Neutrophil (primary cell): ENCODE measurements around the gene PJA1.
A peak's percentile ranks its signal among the peaks of the same experiment; 100 is the strongest.

Experiments
- H3K27ac ChIP-seq: fragments of 200-600 bp; sonication (generic); 2 replicates; pipeline ENCODE4 v1.5.1; 2016; ENCODE audit warnings: mild to moderate bottlenecking, moderate library complexity
- H3K27me3 ChIP-seq: fragments of 200-600 bp; sonication (generic); 2 replicates; pipeline ENCODE4 v1.6.0; 2016; ENCODE audit warnings: mild to moderate bottlenecking
- H3K36me3 ChIP-seq: fragments of 200-600 bp; sonication (generic); 2 replicates; pipeline ENCODE4 v1.5.1; 2017
- H3K4me1 ChIP-seq, 2 experiments: fragments of 200-600 bp in 1 of 2; sonication (generic) in 1 of 2; 1 replicate in 1 of 2; 2 replicates in 1 of 2; pipeline versions ENCODE4 v1.5.1 to v1.6.1; 2013 to 2016; ENCODE audit warnings: low read depth in 1 of 2, low read length in 1 of 2, mild to moderate bottlenecking in 1 of 2, moderate library complexity in 1 of 2; ENCODE audit not compliant: control insufficient read depth in 1 of 2, insufficient read depth in 1 of 2
- H3K4me3 ChIP-seq, 2 experiments: fragments of 200-600 bp in 1 of 2; sonication (generic) in 1 of 2; 1 replicate in 1 of 2; 2 replicates in 1 of 2; pipeline ENCODE4 v1.5.1; 2013 to 2016; ENCODE audit warnings: low read depth in 1 of 2, low read length in 1 of 2, mild to moderate bottlenecking in 1 of 2, moderate library complexity in 1 of 2
- H3K9me3 ChIP-seq: fragments of 200-600 bp; sonication (generic); 2 replicates; pipeline ENCODE4 v1.5.1; 2016
- CTCF ChIP-seq: fragments of 200-600 bp; sonication (generic); IDR thresholded peaks from 2 replicates; pipeline ENCODE4 v1.5.1; 2016; ENCODE audit warnings: antibody characterized with exemption

The PJA1 gene

GRCh38 chrX:69172937-69173336 is 7.7 kb upstream of the PJA1 start:
- no peaks in the 10 kb centered on the region for H3K4me1 ChIP-seq
- no peak overlapping the region for H3K27ac ChIP-seq

GRCh38 chrX:69170319-69170718 is 5.1 kb upstream of the PJA1 start:
- Histone ChIP-seq H3K36me3 (no peaks in the 10 kb centered on the region), H3K4me1 (no peaks in the 10 kb centered on the region), H3K9me3 (no peaks in the 10 kb centered on the region), H3K4me3 (no peak overlapping the region), H3K27ac (no peak overlapping the region), H3K27me3 (peaks cover 17% of the 10 kb centered on the region)
- no peak for TF ChIP-seq CTCF

More at GRCh38 chrX:69172937-69173336, 7.7 kb upstream of the PJA1 start:
- TF ChIP-seq CTCF = no peak
- no peak overlapping the region for H3K4me3 ChIP-seq
- no peaks in the 10 kb centered on the region for H3K9me3 ChIP-seq
- no peaks in the 10 kb centered on the region for H3K36me3 ChIP-seq
- H3K27me3 ChIP-seq = no peaks in the 10 kb centered on the region

- Histone ChIP-seq H3K4me1 (peaks cover 0 to 4% of the 10 kb centered on the region in 2 experiments), H3K27me3 (peaks cover 22% of the 10 kb centered on the region), H3K4me3 (peak overlapping the region in 1 of 2 experiments; percentile 53), H3K36me3 (no peaks in the 10 kb centered on the region), H3K27ac (no peak overlapping the region), H3K9me3 (no peaks in the 10 kb centered on the region)
- no peak for TF ChIP-seq CTCF
These were observed 1.1 kb downstream of the PJA1 start for GRCh38 chrX:69163936-69164741.

GRCh38 chrX:69162361-69162865 is 2.8 kb downstream of the PJA1 start:
- no peak for TF ChIP-seq CTCF
- Histone ChIP-seq H3K4me1 (peaks cover 0 to 4% of the 10 kb centered on the region in 2 experiments), H3K36me3 (no peaks in the 10 kb centered on the region), H3K27ac (no peak overlapping the region), H3K9me3 (no peaks in the 10 kb centered on the region), H3K4me3 (no peak overlapping the region), H3K27me3 (peaks cover 22% of the 10 kb centered on the region)

GRCh38 chrX:69161786-69162349 is 3.4 kb downstream of the PJA1 start:
- Histone ChIP-seq H3K9me3 (no peaks in the 10 kb centered on the region), H3K4me3 (no peak overlapping the region), H3K27ac (no peak overlapping the region), H3K4me1 (peaks cover 0 to 4% of the 10 kb centered on the region in 2 experiments), H3K36me3 (no peaks in the 10 kb centered on the region), H3K27me3 (peaks cover 21% of the 10 kb centered on the region)
- TF ChIP-seq CTCF = no peak
